Lung (tissue), 12 donors: ENCODE results near the gene TSPAN5. TPM values are rescaled to one million over a fixed set of nuclear protein-coding genes. Genes with fewer than 3 reads are reported as not detected.

Experiments
- ATAC-seq: fragments of 200-7000 bp; cut with Tn5 transposase; one replicate; pipeline ENCODE4 v1.9.1; 2020; ENCODE audit warnings: moderate number of reproducible peaks; ENCODE audit not compliant: insufficient read depth, low FRiP score
- DNase-seq, 3 donors: peaks; one replicate each; pipeline ENCODE4 v3.0.0-alpha.2; 2013 to 2017
- H3K27ac ChIP-seq, 2 donors: one replicate each; pipeline ENCODE4 v1.5.1; 2013; ENCODE audit warnings: mild to moderate bottlenecking in 2 of 2, moderate library complexity in 2 of 2, control low read depth in 1 of 2, inconsistent platforms in 1 of 2, low read depth in 1 of 2, low read length in 1 of 2
- H3K27me3 ChIP-seq, 3 donors: one replicate each; pipeline ENCODE4 v1.5.1; 2013; ENCODE audit warnings: low read length in 2 of 3; ENCODE audit not compliant: control insufficient read depth in 3 of 3, insufficient read depth in 3 of 3
- H3K36me3 ChIP-seq, 4 donors: one replicate each; pipeline ENCODE4 v1.5.1; 2013; ENCODE audit warnings: low read length in 4 of 4, mild to moderate bottlenecking in 1 of 4, moderate library complexity in 1 of 4; ENCODE audit not compliant: control insufficient read depth in 4 of 4, insufficient read depth in 4 of 4
- H3K4me1 ChIP-seq, 5 donors: one replicate each; pipeline ENCODE4 v1.5.1; 2013; ENCODE audit warnings: low read length in 5 of 5, mild to moderate bottlenecking in 2 of 5, moderate library complexity in 1 of 5; ENCODE audit not compliant: control insufficient read depth in 5 of 5, insufficient read depth in 5 of 5
- H3K4me3 ChIP-seq: one replicate; pipeline ENCODE4 v1.5.1; 2013; ENCODE audit warnings: mild to moderate bottlenecking, control low read depth, moderate library complexity
- H3K9ac ChIP-seq, 2 donors: one replicate each; pipeline ENCODE4 v1.5.1; 2013; ENCODE audit warnings: low read length in 2 of 2, control low read depth in 1 of 2; ENCODE audit not compliant: insufficient read depth in 1 of 2
- H3K9me3 ChIP-seq, 4 donors: one replicate each; pipeline ENCODE4 v1.5.1; 2013; ENCODE audit warnings: low read length in 3 of 4, mild to moderate bottlenecking in 1 of 4, moderate library complexity in 1 of 4; ENCODE audit not compliant: control insufficient read depth in 4 of 4, insufficient read depth in 3 of 4
- CTCF ChIP-seq: IDR thresholded peaks from 2 replicates; pipeline ENCODE4 v1.5.1; 2012; ENCODE audit warnings: mild to moderate bottlenecking; ENCODE audit errors: control extremely low read depth, extremely low read depth
- WGBS, 2 donors: extraction: QIAGEN DNeasy Blood & Tissue Kit; methylation state at CpG; one replicate each; pipeline ENCODE4 v1.1.7; 2013; 5-methylcytosine and 5-hydroxymethylcytosine counted together
- polyA plus RNA-seq, 2 donors: library from polyadenylated mRNA; stranded (reverse); fragments of 200-250 nt; gene quantifications; one replicate each; pipeline ENCODE4 v1.2.1, GENCODE V29; 2013
- total RNA-seq, 2 donors: library from RNA; depleted of rRNA in 1 of 2; stranded (reverse); fragments of >200 nt in 1 of 2; gene quantifications; one replicate each; pipeline ENCODE4 v1.2.1, GENCODE V29; 2014 to 2021
- donor health status: control.
- donor health status: control.
- donor health status: Bipolar disorder and iron deficiency.
- donor health status: healthy.
- donor health status: DM: yes; HTN: yes; CAD: no.

TSPAN5 gene
- total and polyA plus RNA-seq, 4 donors: 1.8 to 24.5 (median 6.3) TPM

- Histone ChIP-seq H3K9ac (no peak overlapping the region), H3K4me3 (no peak overlapping the region), H3K9me3 (no peaks in the 10 kb centered on the region), H3K4me1 (peaks cover 0 to 11% (median 6%) of the 10 kb centered on the region in 5 donors), H3K27me3 (no peaks in the 10 kb centered on the region), H3K27ac (no peak overlapping the region), H3K36me3 (no peaks in the 10 kb centered on the region)
- DNase-seq (no peak), ATAC-seq (no peak)
- 92 to 93% methylated on average over 7 of the region's 7 CpGs for WGBS, 2 donors
- no peak for TF ChIP-seq CTCF
These were observed 162.1 kb downstream of the TSPAN5 start for GRCh38 chr4:98496152-98496845.

GRCh38 chr4:98493296-98493695 lies 165.1 kb downstream of the TSPAN5 start:
- no peak for DNase-seq
- Histone ChIP-seq H3K9me3 (no peaks in the 10 kb centered on the region), H3K4me3 (no peak overlapping the region), H3K36me3 (no peaks in the 10 kb centered on the region), H3K27me3 (no peaks in the 10 kb centered on the region), H3K9ac (no peak overlapping the region), H3K27ac (no peak overlapping the region), H3K4me1 (peaks cover 0 to 11% (median 6%) of the 10 kb centered on the region in 5 donors)
- WGBS, 2 donors: 79 to 83% methylated on average over 4 of the region's 4 CpGs
- TF ChIP-seq CTCF: no peak
- no peak for ATAC-seq

- Histone ChIP-seq H3K36me3 (no peaks in the 10 kb centered on the region), H3K4me3 (no peak overlapping the region), H3K27me3 (no peaks in the 10 kb centered on the region), H3K9me3 (no peaks in the 10 kb centered on the region), H3K4me1 (peaks cover 0 to 11% (median 6%) of the 10 kb centered on the region in 5 donors), H3K9ac (no peak overlapping the region), H3K27ac (no peak overlapping the region)
- DNase-seq (peak in 1 of 3 donors; percentile 12), ATAC-seq (no peak)
- TF ChIP-seq CTCF: no peak
- 96% methylated on average over 7 of the region's 7 CpGs for WGBS, 2 donors
These were observed 166.4 kb downstream of the TSPAN5 start for GRCh38 chr4:98491899-98492559.
